Panc1 (cell line): Measurements from ENCODE around the gene C3orf62.

ENCODE experiments used
- POLR2AphosphoS5 ChIP-seq: IDR thresholded peaks from 2 replicates; pipeline ENCODE4 v1.6.1; 2012; ENCODE audit warnings: mild to moderate bottlenecking, low read depth, low read length, moderate library complexity
- SIN3A ChIP-seq: IDR thresholded peaks from 2 replicates; pipeline ENCODE4 v1.6.1; 2012; ENCODE audit warnings: low read depth, mild to moderate bottlenecking, low read length, moderate library complexity, borderline replicate concordance; ENCODE audit not compliant: insufficient read depth
- TF ChIP-seq, protein P1 (sequence below): fragments of 450-650 bp; IDR thresholded peaks from 2 replicates; pipeline ENCODE4 v1.5.1; 2017; ENCODE audit warnings: mild to moderate bottlenecking

DNA sequence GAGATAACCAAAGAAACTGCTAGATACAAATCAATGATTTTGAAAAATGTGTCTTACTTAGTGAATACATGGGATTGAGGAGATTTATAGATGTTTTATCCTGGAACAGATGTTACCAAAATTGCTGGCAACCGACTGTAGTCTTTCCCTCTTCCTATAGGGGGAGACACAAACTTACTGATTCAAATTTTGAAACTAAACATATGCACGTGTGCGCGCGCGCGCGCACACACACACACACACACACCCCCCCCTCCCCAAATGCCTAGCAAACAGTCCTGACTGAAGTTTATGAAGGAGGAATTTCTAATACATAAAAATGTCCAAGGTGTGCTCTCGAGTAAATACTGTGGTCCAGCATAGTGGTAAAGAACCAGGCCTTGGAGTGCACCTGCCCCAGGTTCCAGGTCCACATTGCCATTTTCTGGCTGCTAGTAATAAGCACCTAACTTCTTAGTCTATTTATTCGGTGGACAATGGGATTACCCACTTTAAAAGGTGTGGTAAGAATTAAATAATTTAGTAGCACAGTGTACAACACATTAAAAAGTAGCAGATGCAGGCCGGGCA is 18.5 kb upstream of the C3orf62 start:
- TF ChIP-seq, protein P1, sequence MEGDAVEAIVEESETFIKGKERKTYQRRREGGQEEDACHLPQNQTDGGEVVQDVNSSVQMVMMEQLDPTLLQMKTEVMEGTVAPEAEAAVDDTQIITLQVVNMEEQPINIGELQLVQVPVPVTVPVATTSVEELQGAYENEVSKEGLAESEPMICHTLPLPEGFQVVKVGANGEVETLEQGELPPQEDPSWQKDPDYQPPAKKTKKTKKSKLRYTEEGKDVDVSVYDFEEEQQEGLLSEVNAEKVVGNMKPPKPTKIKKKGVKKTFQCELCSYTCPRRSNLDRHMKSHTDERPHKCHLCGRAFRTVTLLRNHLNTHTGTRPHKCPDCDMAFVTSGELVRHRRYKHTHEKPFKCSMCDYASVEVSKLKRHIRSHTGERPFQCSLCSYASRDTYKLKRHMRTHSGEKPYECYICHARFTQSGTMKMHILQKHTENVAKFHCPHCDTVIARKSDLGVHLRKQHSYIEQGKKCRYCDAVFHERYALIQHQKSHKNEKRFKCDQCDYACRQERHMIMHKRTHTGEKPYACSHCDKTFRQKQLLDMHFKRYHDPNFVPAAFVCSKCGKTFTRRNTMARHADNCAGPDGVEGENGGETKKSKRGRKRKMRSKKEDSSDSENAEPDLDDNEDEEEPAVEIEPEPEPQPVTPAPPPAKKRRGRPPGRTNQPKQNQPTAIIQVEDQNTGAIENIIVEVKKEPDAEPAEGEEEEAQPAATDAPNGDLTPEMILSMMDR: peak; percentile 80
- TF ChIP-seq POLR2AphosphoS5 (no peak), SIN3A (no peak)
